ENCODE measurements around the gene LGI2. TPM values are rescaled to one million over a fixed set of nuclear protein-coding genes. Genes with fewer than 3 reads are reported as not detected.

LGI2 gene
- total RNA-seq, 2 donors from 2014 or later: not detected

Other genes with a start within 250 kb of the LGI2 start
- not detected for gene SOD3, start 235.4 kb downstream of the LGI2 start, total RNA-seq
- not detected for gene CCDC149, start 117.9 kb downstream of the LGI2 start, total RNA-seq
- 10 to 100 TPM; 11.5 to 11.8 TPM for gene SEPSECS, start 129.5 kb upstream of the LGI2 start, total RNA-seq
- gene PI4K2B, start 203.1 kb upstream of the LGI2 start, total RNA-seq: 10 to 100 TPM; 24.1 to 37.2 TPM

Data from activated T-helper 17 cell treated with anti-CD3 and anti-CD28 coated beads, Interleukin-2, amount 50 U/mL, for 72 hours (primary cell).